ENCODE data around the gene KLHL20. TPM values are rescaled to one million over a fixed set of nuclear protein-coding genes. Genes with fewer than 3 reads are reported as not detected.

KLHL20 gene
- total RNA-seq, 2 donors from 2014 or later: 14.3 to 15.8 TPM

- ATAC-seq (no peak), DNase-seq (no peak)
- Histone ChIP-seq H3K4me1 (no peaks in the 10 kb centered on the region), H3K27me3 (no peaks in the 10 kb centered on the region), H3K27ac (no peak overlapping the region), H3K36me3 (replicated peaks in 1 of 2; ENCODE audit: insufficient read depth in 1 of 2, low read depth in 2 of 2) (no peaks in the 10 kb centered on the region), H3K4me3 (no peak overlapping the region), H3K9me3 (no peaks in the 10 kb centered on the region)
- WGBS, 2 donors: 30 to 73% methylated on average over 1 of the region's 1 CpG
- intact Hi-C loops (cut with DNase I): no loop called here
- TF ChIP-seq POLR2A (IDR thresholded peaks at IDR 0.05) (no peak), CTCF (IDR thresholded peaks at IDR 0.05) (no peak)
Observed at GRCh38 chr1:173702736-173703135, 12.0 kb upstream of the KLHL20 start.

- Histone ChIP-seq H3K4me1 (no peaks in the 10 kb centered on the region), H3K27me3 (no peaks in the 10 kb centered on the region), H3K27ac (no peak overlapping the region), H3K4me3 (no peak overlapping the region), H3K36me3 (replicated peaks in 1 of 2; ENCODE audit: insufficient read depth in 1 of 2, low read depth in 2 of 2) (no peaks in the 10 kb centered on the region), H3K9me3 (no peaks in the 10 kb centered on the region)
- TF ChIP-seq CTCF (IDR thresholded peaks at IDR 0.05): no peak
- ATAC-seq: no peak
- DNase-seq: no peak
- intact Hi-C loops (cut with DNase I): no loop called here
- 65 to 67% methylated on average over 5 of the region's 5 CpGs for WGBS, 2 donors
Observed at GRCh38 chr1:173705117-173705516, 9.7 kb upstream of the KLHL20 start.

GRCh38 chr1:173708787-173709186 is 6.0 kb upstream of the KLHL20 start:
- Histone ChIP-seq H3K36me3 (replicated peaks in 1 of 2; ENCODE audit: insufficient read depth in 1 of 2, low read depth in 2 of 2) (no peaks in the 10 kb centered on the region), H3K27me3 (no peaks in the 10 kb centered on the region), H3K9me3 (no peaks in the 10 kb centered on the region), H3K27ac (no peak overlapping the region), H3K4me1 (no peaks in the 10 kb centered on the region), H3K4me3 (no peak overlapping the region)
- ATAC-seq: no peak
- intact Hi-C loops (cut with DNase I): no loop called here
- no peak for TF ChIP-seq CTCF (IDR thresholded peaks at IDR 0.05)
- TF ChIP-seq POLR2A (IDR thresholded peaks at IDR 0.05): no peak
- WGBS, 2 donors: 65 to 77% methylated on average over 2 of the region's 2 CpGs
- DNase-seq: no peak

GRCh38 chr1:173714441-173714758 is 381 bp upstream of the KLHL20 start:
- Histone ChIP-seq H3K36me3 (replicated peaks in 1 of 2; ENCODE audit: insufficient read depth in 1 of 2, low read depth in 2 of 2) (no peaks in the 10 kb centered on the region), H3K4me1 (peaks cover 18% of the 10 kb centered on the region), H3K27me3 (no peaks in the 10 kb centered on the region), H3K9me3 (no peaks in the 10 kb centered on the region), H3K27ac (peak overlapping the region in 3 of 4 donors; percentile 79 to 86 (median 85)), H3K4me3 (peak overlapping the region in 1 of 2 donors; percentile 61)
- DNase-seq: no peak
- intact Hi-C loops (cut with DNase I): no loop called here
- WGBS, 2 donors: 53 to 67% methylated on average over 3 of the region's 3 CpGs
- no peak for ATAC-seq
- TF ChIP-seq POLR2A (IDR thresholded peaks at IDR 0.05): no peak

GRCh38 chr1:173715538-173715844 is 710 bp downstream of the KLHL20 start:
- Histone ChIP-seq H3K36me3 (replicated peaks in 1 of 2; ENCODE audit: insufficient read depth in 1 of 2, low read depth in 2 of 2) (no peaks in the 10 kb centered on the region), H3K9me3 (no peaks in the 10 kb centered on the region), H3K27ac (peak overlapping the region in 3 of 4 donors; percentile 79 to 86 (median 85)), H3K4me1 (peaks cover 18% of the 10 kb centered on the region), H3K4me3 (peak overlapping the region; percentile 47 to 61), H3K27me3 (no peaks in the 10 kb centered on the region)
- DNase-seq: no peak
- intact Hi-C loops (cut with DNase I): no loop called here
- no peak for ATAC-seq
- WGBS, 2 donors: 0 to 2% methylated on average over 8 of the region's 8 CpGs
- TF ChIP-seq POLR2A (IDR thresholded peaks at IDR 0.05) (no peak), CTCF (IDR thresholded peaks at IDR 0.05) (no peak)

All from body of pancreas (tissue), 4 donors.